Stimulated activated CD4-positive, alpha-beta T cell treated with anti-CD3 and anti-CD28 coated beads, Interleukin-12 subunit alpha, Interleukin-12 subunit beta, amount 100 ng/mL, for 24 hours (primary cell): Measurements from ENCODE around the gene UQCRH.
"Not testable (repeated sequence)": the region's sequence is repeated elsewhere in the genome, so short reads cannot be mapped to it uniquely, and the experiment has no call there.

Experiments
- DNase-seq, 2 experiments: peaks; one replicate each; pipeline ENCODE4 v3.0.0-alpha.2; 2020; ENCODE audit warnings: low read depth in 2 of 2

Gene UQCRH

GRCh38 chr1:46333300-46334029 lies 30.0 kb downstream of the UQCRH start:
- DNase-seq: no peak

DNA sequence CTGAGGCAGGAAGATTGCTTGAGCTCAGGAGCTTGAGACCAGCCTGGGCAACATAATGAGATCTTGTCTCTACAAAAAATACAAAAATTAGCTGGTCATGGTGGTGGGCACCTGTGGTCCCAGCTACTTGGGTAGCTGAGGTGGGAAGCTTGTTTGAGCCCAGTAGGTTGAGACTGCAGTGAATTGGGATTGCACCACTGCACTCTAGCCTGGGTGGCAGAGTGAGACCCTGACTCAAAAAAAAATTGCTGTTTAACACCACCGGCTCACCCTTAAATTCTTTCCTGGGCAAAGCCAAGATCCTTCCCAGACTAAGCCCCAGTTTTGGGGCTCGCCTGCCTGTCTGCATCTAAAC lies 30.5 kb downstream of the UQCRH start:
- no peak for DNase-seq

DNA sequence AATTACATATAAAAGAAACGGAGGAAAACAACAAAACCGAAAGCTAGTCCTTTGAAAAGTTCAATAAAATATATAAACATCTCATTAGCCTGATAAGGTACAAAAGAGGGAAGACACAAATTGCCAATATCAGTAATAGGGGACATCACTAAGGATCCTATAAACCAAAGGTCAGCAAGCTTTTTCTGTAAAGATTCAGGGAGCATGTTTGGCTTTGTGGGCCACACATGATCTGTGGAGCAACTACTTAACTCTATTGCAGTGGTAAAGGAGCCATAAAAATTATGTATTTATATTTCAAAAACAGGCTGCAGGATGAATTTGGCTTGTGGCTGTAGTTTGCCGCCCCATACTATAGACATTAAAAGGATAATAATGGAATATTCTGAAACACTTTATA lies 31.6 kb downstream of the UQCRH start:
- no peak for DNase-seq

GRCh38 chr1:46337409-46337808 lies 33.9 kb downstream of the UQCRH start:
- DNase-seq: not testable (repeated sequence)

DNA sequence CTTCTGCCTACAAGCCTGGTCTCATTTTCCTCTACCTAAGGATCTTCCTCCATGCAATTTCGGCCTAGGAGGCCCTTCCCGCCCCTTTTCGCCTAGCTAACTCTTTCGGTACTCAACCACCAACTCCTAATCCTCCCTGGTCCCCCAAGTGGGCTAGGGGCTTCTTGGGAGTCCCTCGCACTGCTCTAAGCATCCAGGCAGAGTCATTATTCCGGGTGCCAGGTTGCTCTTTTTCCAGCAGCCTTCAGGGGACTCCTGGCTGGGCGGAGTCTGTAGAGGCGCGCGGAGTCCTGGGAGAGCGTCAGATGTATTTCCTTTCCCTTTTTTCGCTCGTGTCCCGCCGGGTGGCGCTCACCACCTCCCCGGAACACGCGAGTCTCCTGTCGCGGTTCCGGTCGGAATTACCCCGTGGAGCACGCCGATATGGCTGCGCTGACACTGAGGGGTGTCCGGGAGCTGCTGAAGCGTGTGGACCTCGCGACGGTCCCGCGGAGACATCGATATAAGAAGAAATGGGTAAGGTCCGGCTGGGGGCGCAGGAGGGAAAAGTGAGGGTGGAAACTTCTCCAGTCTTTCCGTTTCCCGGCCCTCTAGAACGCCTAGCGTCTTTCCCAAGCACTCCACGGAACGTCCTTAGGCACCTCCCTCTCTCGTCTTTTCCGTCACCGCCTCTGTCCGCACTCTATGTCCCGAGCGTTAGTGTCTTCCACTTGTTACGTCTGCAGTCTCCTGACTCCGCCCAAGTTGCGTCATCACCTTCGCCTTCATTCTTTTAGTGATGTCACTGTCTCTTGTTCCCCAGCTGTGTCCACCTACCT lies 37.1 kb downstream of the UQCRH start, which contains the start of gene NSUN4:
NSUN4 (plus strand) TSS at position 404 of the 818 bp plus-strand sequence; CDS start at position 424, 20 bp downstream.
- peak; percentile 73 to 79 for DNase-seq

DNA sequence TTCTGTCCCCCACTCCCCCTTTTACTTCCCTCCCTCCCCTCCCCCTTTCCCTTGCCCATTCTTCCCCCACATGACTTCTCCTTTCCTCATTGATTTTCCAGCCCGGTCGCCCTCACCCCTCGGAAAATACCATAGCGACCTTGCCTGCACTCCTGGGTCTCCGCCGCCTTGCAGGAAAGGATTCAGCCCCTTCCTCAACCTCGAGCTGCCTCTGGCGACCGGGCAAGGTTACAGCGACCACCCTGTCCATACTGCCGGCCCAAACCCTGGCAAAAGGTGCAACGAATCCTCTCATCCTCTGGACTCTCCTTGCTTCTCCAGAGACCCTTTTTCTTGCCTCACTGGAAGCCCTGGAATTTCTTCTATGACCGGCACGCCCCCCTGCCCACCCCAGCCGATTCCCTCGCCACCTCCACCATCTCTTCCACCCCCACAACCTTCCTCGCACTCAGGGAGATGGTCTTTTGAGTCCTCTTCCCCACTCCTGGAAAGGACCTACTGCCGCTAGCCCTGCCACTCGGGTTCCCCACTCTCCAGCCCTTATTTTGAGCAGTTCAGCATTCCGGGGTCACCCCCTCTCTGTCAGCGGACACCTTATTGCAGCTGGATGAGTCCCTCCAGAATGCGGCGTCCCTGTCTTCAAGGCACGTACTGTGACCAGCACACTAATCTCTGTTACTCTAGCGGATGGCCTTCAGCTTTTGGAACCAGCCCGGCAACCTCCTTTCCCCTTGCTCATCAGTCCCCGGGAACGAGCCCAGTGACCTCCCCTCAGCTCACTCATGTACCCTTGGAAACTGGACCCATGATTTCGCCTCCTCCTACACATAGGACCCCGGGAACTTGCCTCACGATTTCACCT lies 38.0 kb downstream of the UQCRH start:
- no peak for DNase-seq

DNA sequence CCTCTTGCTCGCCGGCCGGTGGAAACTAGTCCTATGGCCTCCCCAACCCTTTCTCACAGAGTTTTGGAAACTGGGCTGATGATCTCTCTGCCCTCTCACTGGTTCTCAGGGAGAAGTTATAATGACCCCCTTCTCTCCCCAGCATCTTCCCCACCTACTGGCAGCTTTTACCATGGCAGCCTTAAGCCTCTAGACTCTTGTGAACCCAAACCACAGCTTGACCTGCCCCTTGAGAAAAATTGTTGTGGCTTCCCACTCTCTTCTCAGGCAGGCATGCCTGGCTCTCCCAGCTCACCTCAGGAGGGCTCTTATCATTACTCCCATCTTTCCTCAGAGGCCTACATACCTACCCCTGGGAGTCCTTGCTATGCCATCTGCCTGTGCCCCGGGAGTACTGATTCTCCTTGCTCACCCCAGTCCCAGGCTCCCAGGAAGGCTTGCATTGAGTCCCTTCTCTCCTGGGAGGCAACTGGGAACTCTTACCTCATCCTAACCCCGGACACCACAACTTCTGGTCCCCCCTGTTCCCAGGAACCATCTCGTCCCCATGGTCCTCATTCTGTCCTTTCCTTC lies 38.7 kb downstream of the UQCRH start:
- no peak for DNase-seq

DNA sequence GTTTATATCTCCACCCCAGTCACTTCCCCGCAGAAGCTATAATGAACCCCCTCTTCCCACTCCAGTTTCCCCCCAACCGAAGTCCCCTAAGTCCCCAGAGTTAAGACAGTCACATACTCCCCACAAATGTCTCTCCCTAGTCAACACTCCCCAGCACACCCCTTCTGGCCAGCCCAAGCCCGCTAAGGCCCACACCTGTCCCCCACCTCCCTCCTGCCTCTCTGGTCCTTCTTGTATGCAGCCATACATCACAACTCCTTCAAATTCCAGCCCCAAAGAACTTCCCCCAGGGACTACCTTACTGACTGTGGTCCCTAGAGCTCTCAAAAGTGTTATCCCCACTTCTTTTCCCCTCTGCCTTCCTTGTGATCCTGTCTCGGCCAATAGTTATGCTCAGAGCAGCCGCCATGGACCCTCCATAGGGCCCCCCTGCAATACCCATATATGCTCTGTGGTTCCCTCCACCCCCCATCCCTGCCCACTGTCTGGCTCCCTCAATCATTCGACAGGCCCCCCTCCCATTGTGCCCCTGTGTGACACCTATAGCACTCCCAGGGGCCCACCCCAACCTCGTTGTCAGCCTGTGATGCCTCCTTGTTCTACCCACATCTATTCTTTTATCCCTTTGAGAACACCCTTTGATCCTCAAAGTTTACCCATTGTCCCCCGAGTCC lies 39.3 kb downstream of the UQCRH start:
- DNase-seq: no peak

DNA sequence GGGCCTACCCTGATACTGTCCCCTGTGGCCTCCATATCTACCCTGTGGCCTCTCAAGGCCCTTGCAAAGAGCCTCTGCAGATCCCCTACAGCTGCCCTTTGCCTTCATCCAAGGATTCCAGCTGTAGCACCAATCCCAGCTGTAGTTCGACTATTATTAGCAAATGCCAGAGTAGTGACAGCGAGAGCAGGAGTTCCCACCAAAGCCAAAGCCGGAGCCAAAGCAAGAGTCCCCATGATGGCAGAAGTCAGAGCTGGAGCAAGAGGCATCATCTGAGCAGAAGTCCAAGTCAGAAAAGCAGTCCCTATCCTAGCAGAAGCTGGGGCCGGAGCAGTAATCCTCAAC lies 39.8 kb downstream of the UQCRH start:
- DNase-seq: no peak

- no peak for DNase-seq
These were observed 40.2 kb downstream of the UQCRH start for GRCh38 chr1:46343705-46344104.

GRCh38 chr1:46344481-46344880 lies 41.0 kb downstream of the UQCRH start:
- DNase-seq: no peak

DNA sequence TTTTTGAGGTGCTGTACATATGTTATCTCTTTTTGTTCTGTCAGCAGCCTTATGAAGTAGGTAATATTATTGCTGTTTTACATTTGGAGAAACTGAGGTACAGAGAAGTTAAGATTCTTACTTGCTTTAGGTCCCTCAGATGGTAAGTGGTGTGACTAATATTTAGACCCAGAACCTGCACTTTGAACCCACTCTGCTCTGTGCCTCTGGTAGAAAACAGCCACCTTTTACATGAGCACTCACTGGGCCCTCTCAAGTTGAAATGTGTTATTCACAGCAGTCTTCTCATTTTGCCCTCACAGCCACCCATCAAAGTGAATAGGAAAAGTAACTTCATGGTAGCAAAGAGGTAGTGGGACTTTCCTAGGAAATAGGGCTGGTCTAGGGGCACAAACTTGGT lies 41.8 kb downstream of the UQCRH start:
- no peak for DNase-seq

- no peak for DNase-seq
These were observed 48.9 kb downstream of the UQCRH start for GRCh38 chr1:46352363-46352762.

DNA sequence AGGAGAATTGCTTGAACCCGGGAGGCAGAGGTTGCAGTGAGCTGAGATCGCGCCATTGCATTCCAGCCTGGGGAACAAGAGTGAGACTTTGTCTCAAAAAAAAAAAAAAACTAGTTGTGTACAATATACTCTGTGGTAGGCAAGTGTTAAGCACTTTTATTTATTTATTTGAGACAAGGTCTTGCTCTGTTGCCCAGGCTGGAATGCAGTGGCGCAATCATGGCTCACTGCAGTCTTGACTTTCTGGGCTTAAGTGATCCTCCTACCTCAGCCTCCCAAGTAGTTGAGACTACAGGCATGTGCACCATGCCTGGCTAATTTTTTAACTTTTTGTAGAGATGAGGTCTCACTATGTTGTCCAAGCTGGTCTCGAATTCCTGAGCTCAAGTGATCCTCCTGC lies 52.4 kb downstream of the UQCRH start:
- not testable (repeated sequence) for DNase-seq

DNA sequence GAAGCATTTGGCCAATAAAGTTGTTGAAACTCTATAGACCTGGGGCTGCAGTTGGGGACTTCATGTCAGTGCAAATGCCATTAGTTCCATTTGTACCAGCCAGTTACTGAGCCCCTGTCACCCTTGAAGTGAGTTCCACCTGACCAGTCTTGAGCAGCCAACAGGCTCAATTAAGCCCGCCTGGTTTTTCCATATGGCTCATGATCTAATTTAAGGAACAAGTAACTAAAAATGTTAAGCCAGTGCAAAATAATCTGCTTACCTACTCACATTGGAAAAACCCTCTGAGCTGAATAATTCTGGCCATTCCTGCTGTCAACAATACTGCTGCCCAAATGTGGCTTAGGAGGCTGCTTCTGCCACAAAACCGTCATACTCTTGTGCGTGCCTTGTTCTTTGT lies 58.7 kb downstream of the UQCRH start:
- no peak for DNase-seq

DNA sequence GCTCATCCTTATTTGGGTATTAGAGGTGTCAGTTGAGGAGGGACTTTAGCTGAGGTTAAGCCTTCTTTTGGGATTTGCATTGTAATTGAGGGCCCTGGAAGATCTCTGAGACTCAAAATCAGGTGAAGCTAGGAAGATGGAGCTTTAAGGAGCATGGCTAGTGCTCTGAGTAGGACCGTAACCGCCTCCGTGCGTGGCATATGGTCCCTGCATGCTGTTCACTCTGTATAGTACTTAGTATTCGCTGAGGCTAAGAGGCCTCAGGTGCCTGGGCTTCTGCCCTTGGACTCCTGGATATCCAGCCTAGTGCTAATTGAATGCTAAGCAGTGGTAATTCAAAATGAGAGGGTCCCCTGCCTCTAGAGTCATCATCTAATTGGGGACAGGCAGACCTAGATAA lies 59.6 kb downstream of the UQCRH start:
- no peak for DNase-seq

GRCh38 chr1:46364612-46365011 lies 61.1 kb downstream of the UQCRH start:
- no peak for DNase-seq

GRCh38 chr1:46365796-46366195 lies 62.3 kb downstream of the UQCRH start:
- not testable (repeated sequence) for DNase-seq
